Renal pelvis (tissue), 4 donors: Measurements from ENCODE around the gene IGF1R. TPM values are rescaled to one million over a fixed set of nuclear protein-coding genes. Genes with fewer than 3 reads are reported as not detected.
"Not testable (repeated sequence)": the region's sequence is repeated elsewhere in the genome, so short reads cannot be mapped to it uniquely, and the experiment has no call there.

ENCODE experiments used
- DNase-seq: peaks from one replicate; pipeline ENCODE4 v3.0.0-alpha.2; 2013
- polyA plus RNA-seq, 3 donors: library from polyadenylated mRNA; unstranded; fragments of 120-200 nt; gene quantifications; one replicate each; pipeline ENCODE4 v1.2.1, GENCODE V29; 2013; ENCODE audit not compliant: insufficient read length in 3 of 3

IGF1R gene
- polyA plus RNA-seq, 3 donors: 39.9 to 63.7 (median 61.4) TPM

GRCh38 chr15:98994892-98995291 is 346.6 kb downstream of the IGF1R start:
- DNase-seq: no peak

GRCh38 chr15:98996169-98996568 is 347.8 kb downstream of the IGF1R start:
- DNase-seq: no peak

GRCh38 chr15:98996624-98997023 is 348.3 kb downstream of the IGF1R start:
- no peak for DNase-seq

GRCh38 chr15:98997312-98997711 is 349.0 kb downstream of the IGF1R start:
- DNase-seq: no peak

- DNase-seq: no peak
Measured at GRCh38 chr15:98997755-98998154, 349.4 kb downstream of the IGF1R start.

GRCh38 chr15:98998279-98998678 is 349.9 kb downstream of the IGF1R start:
- DNase-seq: no peak

- DNase-seq: no peak
Measured at GRCh38 chr15:98999233-98999632, 350.9 kb downstream of the IGF1R start.

GRCh38 chr15:99002226-99002625 is 353.9 kb downstream of the IGF1R start:
- no peak for DNase-seq

GRCh38 chr15:99003317-99003716 is 355.0 kb downstream of the IGF1R start:
- DNase-seq: not testable (repeated sequence)

- DNase-seq: not testable (repeated sequence)
Measured at GRCh38 chr15:99004998-99005974, 356.9 kb downstream of the IGF1R start.

- DNase-seq: no peak
Measured at GRCh38 chr15:99006146-99006545, 357.8 kb downstream of the IGF1R start.

- DNase-seq: no peak
Measured at GRCh38 chr15:99006904-99007495, 358.7 kb downstream of the IGF1R start.

- DNase-seq: no peak
Measured at GRCh38 chr15:99009741-99010330, 361.5 kb downstream of the IGF1R start.

- DNase-seq: no peak
Measured at GRCh38 chr15:99010768-99011167, 362.4 kb downstream of the IGF1R start.
